GM12892 (cell line): ENCODE measurements around the gene UBE2E3.

Experiments used
- POLR2A ChIP-seq: IDR thresholded peaks from 2 replicates; pipeline ENCODE4 v1.6.1; 2011; ENCODE audit warnings: low read depth, low read length, control low read depth
- POLR2AphosphoS5 ChIP-seq: IDR thresholded peaks from 2 replicates; pipeline ENCODE4 v1.6.1; 2011; ENCODE audit warnings: low read depth, low read length, control low read depth

DNA sequence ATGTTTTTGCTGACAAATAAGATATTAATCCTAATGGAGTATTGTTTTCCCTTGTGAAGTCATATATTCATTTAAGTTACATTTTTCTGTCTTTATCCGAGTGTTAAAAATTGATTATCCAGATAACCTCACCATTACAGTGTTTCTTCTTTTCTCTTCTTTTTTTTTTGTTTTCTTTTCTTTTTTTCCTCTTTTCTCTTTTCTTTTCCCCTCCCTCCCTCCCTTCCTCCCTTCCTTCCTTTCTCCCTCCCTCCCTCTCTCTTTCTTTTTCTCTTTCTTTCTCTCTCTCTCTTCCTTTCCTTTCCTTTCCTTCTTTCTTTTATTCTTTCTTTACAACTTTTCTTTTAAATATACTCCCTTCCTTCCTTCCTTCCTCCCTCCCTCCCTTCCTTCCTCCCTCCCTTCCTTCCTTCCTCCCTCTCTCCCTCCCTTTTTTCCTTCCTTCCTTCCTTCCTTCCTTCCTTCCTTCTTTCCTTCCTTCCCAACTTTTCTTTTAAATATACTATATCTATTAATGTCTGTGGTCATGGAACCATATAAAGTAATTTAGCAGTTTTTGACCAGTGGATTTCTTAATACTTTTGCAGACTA, 40.9 kb downstream of the UBE2E3 start:
- TF ChIP-seq POLR2A = no peak
- TF ChIP-seq POLR2AphosphoS5 = no peak
